ENCODE measurements around the gene NUP62. TPM values are rescaled to one million over a fixed set of nuclear protein-coding genes. Genes with fewer than 3 reads are reported as not detected.

The NUP62 gene
- total RNA-seq, 1 experiment from 2014 or later = 85.2 TPM

- DNase-seq (ENCODE audit: low read depth, low spot score) = no peak
- CTCF ChIA-PET = no interaction called here
- no peak overlapping the region for H2AFZ ChIP-seq (ENCODE audit: low read depth, low read length, poor library complexity, severe bottlenecking)
- peak; percentile 49; the same call in 1 of the 2 replicates for ATAC-seq
- intact Hi-C loops (cut with micrococcal nuclease) = no loop called here
- H3K9me2 ChIP-seq (ENCODE audit: insufficient read depth) = no peaks in the 10 kb centered on the region
- H4K20me1 ChIP-seq (ENCODE audit: insufficient read depth) = no peaks in the 10 kb centered on the region
- H3K4me2 ChIP-seq (ENCODE audit: low read length) = no peak overlapping the region
- TF ChIP-seq MAX (IDR thresholded peaks at IDR 0.05) (peak; percentile 18; the same call in 1 of the 2 replicates), CTCF (IDR thresholded peaks at IDR 0.05 in 2 of 3, conservative IDR thresholded peaks at IDR 0.05 in 1 of 3; ENCODE audit: borderline replicate concordance in 1 of 3, insufficient read depth in 1 of 3, low read depth in 2 of 3, low read length in 2 of 3) (peak in 2 of 3 experiments; percentile 42 to 51; a peak in 4 of 6 replicates), FOSL1 (IDR thresholded peaks at IDR 0.05; ENCODE audit: low read depth) (no peak), ZBTB33 (IDR thresholded peaks at IDR 0.05; ENCODE audit: extremely low read depth, insufficient replicate concordance, low read length) (no peak)
- RAD21 ChIA-PET (ENCODE audit: low non-redundant PET in 1 of 2, low total read pairs in 2 of 2, uncharacterized antibody in 2 of 2, unreplicated experiment in 2 of 2) = no interaction called here
- POLR2A ChIA-PET = no interaction called here
- peaks cover 9 to 10% of the 10 kb centered on the region in 2 experiments; a peak in 3 of 4 replicates for H3K4me1 ChIP-seq (ENCODE audit: control insufficient read depth in 1 of 2, insufficient read depth in 2 of 2, low read length in 2 of 2)
- H3K79me2 ChIP-seq (ENCODE audit: insufficient read depth, low read length) = no peaks in the 10 kb centered on the region
- BruUV-seq (replicated peaks) = no TSS peak
- H3K9ac ChIP-seq (ENCODE audit: low read length) = no peak overlapping the region
- H3K4me3 ChIP-seq (replicated peaks in 1 of 2; ENCODE audit: low read depth in 1 of 2, low read length in 2 of 2) = no peak overlapping the region
- no peaks in the 10 kb centered on the region for H3K36me3 ChIP-seq (ENCODE audit: control insufficient read depth in 1 of 2, insufficient read depth in 2 of 2, low read length in 2 of 2)
- H3K27me3 ChIP-seq (ENCODE audit: insufficient read depth, low read length) = no peaks in the 10 kb centered on the region
- no peaks in the 10 kb centered on the region for H3K9me3 ChIP-seq (ENCODE audit: control insufficient read depth in 1 of 2, insufficient read depth in 1 of 2, low read depth in 1 of 2, low read length in 2 of 2)
- H3K27ac ChIP-seq (ENCODE audit: low read depth, low read length) = no peak overlapping the region
Measured at GRCh38 chr19:49939721-49940481, 10.6 kb upstream of the NUP62 start.
